Endothelial cell of umbilical vein (primary cell): ENCODE data around the gene TSKU. TPM values are rescaled to one million over a fixed set of nuclear protein-coding genes. Genes with fewer than 3 reads are reported as not detected.

ENCODE experiments used
- polyA plus RNA-seq, 4 experiments: library from polyadenylated mRNA; depleted of rRNA in 3 of 4; stranded (reverse) in 3 of 4; unstranded in 1 of 4; fragments of >200 nt; gene quantifications; 2 replicates each; pipeline versions ENCODE4 v1.2.1 to v1.2.3, GENCODE V29; 2011 to 2012; ENCODE audit warnings: missing spikeins in 1 of 4
- total RNA-seq: library from RNA; stranded (reverse); gene quantifications from 2 replicates; pipeline ENCODE4 v1.2.3, GENCODE V29; 2021

TSKU gene
- total and polyA plus RNA-seq, 2 donors (not counting 3 experiments of a cell fraction or from before 2014, with no cell fraction given): 16.2 to 21.2 TPM

Other genes with a start within 250 kb of the TSKU start
- gene LRRC32, start 112.6 kb upstream of the TSKU start, total RNA-seq: 77.0 and 117 TPM in 2 replicates
- gene LRRC32, start 112.6 kb upstream of the TSKU start, polyA plus RNA-seq: 70.2 and 77.2 TPM in 2 replicates
- 22.4 and 31.6 TPM in 2 replicates for gene ACER3, start 77.6 kb downstream of the TSKU start, total RNA-seq
- gene ACER3, start 77.6 kb downstream of the TSKU start, polyA plus RNA-seq: 8.9 and 9.9 TPM in 2 replicates